HCT116 (cell line): ENCODE measurements around the gene JUN.

Source experiments
- JUND ChIP-seq: IDR thresholded peaks from 2 replicates; pipeline ENCODE4 v1.6.1; 2012
- POLR2A ChIP-seq: IDR thresholded peaks from 2 replicates; pipeline ENCODE4 v1.7.0; 2011; ENCODE audit warnings: borderline replicate concordance; ENCODE audit not compliant: insufficient read depth, insufficient read length; ENCODE audit errors: extremely low read depth
- TF ChIP-seq, protein P1 (sequence below): IDR thresholded peaks from 2 replicates; pipeline ENCODE4 v1.6.1; 2012
- TF ChIP-seq, protein P2 (sequence below), 3 experiments: fragments of 200-600 bp in 1 of 3; sonication (generic) in 1 of 3; IDR thresholded peaks in 2 of 3; conservative IDR thresholded peaks in 1 of 3; 2 replicates each; pipeline ENCODE4 v1.5.1; 2012 to 2017; ENCODE audit warnings: low read depth in 2 of 3, low read length in 2 of 3, antibody characterized with exemption in 1 of 3, borderline replicate concordance in 1 of 3, control low read depth in 1 of 3, mild to moderate bottlenecking in 1 of 3, mixed read lengths in 1 of 3, mixed run types in 1 of 3, moderate library complexity in 1 of 3; ENCODE audit not compliant: insufficient read depth in 1 of 3

DNA sequence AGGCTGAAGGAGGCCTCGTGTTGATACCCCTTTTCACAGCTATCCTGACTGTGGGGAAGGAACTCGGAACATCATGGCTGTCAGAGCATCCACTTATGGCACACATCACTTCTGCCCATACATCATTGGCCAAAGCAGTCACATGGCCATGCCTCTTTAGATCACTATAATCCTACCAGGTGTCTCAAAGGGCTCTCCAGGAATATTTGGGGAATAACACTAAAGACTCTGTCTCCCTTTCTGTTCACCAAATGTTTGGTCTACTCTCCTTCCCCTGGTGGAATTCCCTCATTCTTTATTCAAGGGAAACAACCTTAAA is 3.0 kb upstream of the JUN start:
- no peak for TF ChIP-seq JUND
- TF ChIP-seq, protein P1, sequence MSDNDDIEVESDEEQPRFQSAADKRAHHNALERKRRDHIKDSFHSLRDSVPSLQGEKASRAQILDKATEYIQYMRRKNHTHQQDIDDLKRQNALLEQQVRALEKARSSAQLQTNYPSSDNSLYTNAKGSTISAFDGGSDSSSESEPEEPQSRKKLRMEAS, result no peak
- no peak for TF ChIP-seq POLR2A
- TF ChIP-seq, protein P2, sequence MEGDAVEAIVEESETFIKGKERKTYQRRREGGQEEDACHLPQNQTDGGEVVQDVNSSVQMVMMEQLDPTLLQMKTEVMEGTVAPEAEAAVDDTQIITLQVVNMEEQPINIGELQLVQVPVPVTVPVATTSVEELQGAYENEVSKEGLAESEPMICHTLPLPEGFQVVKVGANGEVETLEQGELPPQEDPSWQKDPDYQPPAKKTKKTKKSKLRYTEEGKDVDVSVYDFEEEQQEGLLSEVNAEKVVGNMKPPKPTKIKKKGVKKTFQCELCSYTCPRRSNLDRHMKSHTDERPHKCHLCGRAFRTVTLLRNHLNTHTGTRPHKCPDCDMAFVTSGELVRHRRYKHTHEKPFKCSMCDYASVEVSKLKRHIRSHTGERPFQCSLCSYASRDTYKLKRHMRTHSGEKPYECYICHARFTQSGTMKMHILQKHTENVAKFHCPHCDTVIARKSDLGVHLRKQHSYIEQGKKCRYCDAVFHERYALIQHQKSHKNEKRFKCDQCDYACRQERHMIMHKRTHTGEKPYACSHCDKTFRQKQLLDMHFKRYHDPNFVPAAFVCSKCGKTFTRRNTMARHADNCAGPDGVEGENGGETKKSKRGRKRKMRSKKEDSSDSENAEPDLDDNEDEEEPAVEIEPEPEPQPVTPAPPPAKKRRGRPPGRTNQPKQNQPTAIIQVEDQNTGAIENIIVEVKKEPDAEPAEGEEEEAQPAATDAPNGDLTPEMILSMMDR (IDR thresholded peaks at IDR 0.05 in 2 of 3, conservative IDR thresholded peaks at IDR 0.05 in 1 of 3; ENCODE audit: borderline replicate concordance in 1 of 3, insufficient read depth in 1 of 3, low read depth in 2 of 3, low read length in 2 of 3), result no peak
